HG03571 (cell line): ENCODE data around the gene PLCG2.
"Not testable (repeated sequence)": the region's sequence is repeated elsewhere in the genome, so short reads cannot be mapped to it uniquely, and the experiment has no call there.

ENCODE experiments used
- ATAC-seq: cut with Tn5 transposase; IDR thresholded peaks from one replicate; pipeline ENCODE4 v1.9.1; 2021; ENCODE audit not compliant: unreplicated experiment

Gene PLCG2

GRCh38 chr16:81787659-81788058, 8.6 kb downstream of the PLCG2 start:
- ATAC-seq: no peak

DNA sequence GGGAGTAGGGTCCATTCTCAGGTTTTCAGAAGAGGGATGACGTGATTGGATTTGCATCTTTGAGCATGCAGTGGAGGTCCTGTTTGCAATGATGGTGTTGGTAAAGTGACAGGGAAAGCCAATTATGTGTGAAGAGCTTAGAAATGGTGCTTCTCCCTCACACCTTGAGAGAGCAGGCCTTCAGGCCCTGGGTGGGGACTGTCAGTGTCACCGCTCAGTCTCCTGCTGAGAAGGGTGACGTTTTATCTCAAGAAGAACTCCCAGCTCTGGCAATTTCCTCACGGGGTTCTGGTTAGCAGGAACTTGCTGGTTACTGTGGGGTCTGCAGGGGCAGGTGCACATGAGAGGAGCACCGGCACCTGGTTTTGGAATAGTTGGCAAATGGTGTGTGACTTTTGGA, 11.2 kb downstream of the PLCG2 start:
- ATAC-seq: no peak

GRCh38 chr16:81790830-81791435, 11.8 kb downstream of the PLCG2 start:
- ATAC-seq: no peak

DNA sequence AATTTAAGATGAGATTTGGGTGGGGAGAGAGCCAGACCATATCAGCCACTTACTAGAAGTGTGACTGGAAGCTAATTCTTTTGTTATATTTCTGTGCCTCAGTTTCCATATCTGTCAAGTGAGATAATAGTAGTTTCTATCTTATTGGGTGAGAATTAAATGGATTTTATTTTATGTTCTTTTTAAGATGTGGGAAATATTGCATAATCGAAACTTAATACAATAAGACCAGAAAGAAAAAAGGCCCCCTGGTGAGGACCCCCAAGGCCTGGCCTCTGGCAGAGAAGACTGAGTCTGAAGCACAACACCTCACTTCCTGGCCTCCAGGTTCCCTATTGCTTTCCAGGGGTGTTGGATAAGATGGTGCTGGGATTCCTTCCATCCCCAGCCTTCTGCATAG, 13.7 kb downstream of the PLCG2 start:
- ATAC-seq: no peak

DNA sequence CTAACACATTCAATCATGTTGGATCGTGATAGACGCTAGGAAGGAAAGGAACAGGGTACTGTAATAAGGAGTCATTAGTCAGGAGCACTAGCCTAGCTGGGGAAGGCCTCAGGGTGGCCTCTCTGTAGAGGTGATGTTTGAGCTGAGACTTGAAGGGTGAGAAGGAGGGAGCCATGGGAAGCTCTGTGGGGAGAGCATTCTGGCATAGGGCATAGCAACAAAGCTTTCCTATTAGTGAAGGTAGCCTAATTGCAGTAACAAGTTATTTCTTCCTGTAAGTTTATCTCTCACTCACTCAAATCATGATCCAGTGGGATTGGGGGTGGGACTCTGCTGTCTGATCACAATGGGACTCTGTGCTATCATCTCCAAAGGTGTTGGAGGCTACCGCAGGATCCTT, 16.1 kb downstream of the PLCG2 start:
- no peak for ATAC-seq

GRCh38 chr16:81796035-81796434, 16.9 kb downstream of the PLCG2 start:
- ATAC-seq: no peak

- ATAC-seq: no peak
Measured at GRCh38 chr16:81796583-81797346, 17.7 kb downstream of the PLCG2 start.

DNA sequence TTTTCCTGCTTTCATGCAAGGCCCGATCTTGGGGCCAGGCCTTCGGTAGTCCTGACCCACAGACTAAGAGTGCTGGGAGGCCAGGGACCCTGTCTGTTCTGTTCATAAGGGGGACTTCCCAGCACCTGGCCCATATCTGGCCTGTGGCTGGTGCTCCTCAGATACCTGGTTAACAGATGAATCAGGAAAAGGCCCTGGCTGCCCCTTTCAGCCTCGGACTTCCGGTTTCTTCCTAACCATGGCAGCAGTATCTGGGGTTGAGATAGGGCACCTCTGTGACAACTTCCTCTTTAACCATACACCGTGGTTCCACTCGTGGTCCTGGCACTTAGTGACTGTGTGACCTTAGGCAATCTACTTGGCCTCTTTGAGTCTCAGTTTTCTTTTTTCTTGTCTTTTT, 18.4 kb downstream of the PLCG2 start:
- peak; percentile 55 for ATAC-seq

DNA sequence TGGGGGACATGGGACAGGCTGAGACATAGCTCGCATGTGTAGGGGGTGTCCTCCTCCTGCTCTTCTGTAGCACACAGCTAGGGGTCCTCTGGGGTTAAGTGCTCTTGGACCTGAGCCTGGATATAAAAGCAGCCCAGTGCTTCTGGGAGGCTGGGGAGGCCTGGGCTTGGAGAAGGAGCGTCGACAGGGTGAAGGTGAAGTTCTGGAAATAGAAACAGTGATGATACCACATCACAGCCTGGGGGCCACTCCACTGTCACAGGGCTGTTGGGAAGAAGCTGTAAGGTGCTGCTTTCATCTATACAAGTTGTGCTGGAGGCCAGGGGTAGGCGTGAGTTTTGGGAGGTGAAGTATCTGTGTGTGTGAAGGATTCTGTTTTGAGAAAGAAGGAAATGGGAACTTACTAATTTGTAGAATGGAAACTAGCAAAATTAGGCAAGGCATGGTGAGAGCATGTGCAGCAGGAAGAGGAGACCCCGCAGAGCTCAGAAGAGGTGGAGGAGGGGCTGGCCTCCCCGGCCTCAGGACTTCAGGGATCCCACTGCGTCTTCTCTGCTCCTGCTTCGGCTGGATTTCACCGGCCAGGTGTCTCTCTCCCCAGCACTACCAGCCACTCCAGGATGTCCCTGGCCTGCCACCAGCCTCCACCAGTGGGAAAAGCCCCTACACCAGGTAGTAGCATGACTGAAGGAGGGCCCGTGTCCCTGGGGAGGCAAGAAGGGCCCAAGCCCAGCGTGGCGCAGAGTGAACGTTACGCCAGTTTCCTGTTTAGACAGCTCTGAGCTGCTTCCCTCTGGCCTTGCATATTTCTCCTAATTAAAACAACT, 19.4 kb downstream of the PLCG2 start:
- ATAC-seq: peak; percentile 41

DNA sequence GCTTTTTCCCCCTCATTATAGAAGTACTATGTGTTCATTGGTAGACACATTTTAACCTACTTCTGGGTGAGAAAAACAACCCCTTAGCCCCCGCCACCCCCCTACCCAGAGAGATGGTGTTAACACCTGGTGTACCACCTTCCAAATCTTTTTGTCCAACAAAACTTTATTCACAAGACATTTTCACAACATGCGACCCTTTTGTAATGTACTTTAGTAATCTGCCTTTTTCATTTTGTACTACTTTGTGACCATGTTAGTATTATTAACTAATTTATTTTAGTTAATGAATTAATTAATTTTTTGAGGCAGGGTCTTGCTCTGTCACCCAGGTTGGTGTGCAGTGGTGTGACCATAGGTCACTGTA, 20.0 kb downstream of the PLCG2 start:
- no peak for ATAC-seq

DNA sequence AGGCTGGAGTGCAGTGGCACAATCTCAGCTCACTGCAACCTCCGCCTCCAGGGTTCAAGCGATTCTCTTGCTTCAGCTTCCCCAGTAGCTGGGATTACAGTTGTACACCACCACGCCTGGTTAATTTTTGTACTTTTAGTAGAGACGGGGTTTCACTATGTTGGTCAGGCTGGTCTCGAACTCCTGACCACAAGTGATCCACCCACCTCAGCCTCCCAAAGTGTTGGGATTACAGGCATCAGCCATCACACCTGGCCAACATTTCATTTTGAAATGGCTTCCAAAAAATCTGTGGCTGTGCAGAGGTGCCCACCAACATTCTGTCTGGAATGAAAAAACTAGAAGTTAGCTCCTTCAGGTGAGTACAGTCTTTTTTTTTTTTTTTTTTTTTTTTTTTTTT, 22.6 kb downstream of the PLCG2 start:
- ATAC-seq: not testable (repeated sequence)

GRCh38 chr16:81803332-81803731, 24.2 kb downstream of the PLCG2 start:
- ATAC-seq: no peak

GRCh38 chr16:81804134-81804610, 25.1 kb downstream of the PLCG2 start:
- peak; percentile 28 for ATAC-seq

DNA sequence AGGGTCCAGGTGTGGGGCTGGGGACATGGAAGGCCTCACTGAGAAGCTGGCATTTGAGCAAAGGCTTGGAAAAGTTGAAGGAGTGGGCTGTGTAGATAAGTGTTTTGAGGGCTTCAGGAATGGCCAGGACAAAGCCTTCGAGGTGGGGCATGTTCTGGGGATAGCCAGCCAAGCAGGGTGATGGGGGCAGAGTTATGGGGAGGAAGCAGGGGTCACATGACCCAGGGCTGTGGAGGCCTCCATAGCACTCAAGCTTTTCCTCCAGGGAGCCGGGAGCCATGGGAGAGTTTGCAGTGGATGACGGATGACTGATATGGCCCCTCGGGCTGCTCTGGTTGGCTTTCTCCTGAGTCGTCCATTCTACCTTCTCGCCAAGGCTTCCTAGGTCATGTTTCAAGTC, 27.6 kb downstream of the PLCG2 start:
- ATAC-seq: no peak

DNA sequence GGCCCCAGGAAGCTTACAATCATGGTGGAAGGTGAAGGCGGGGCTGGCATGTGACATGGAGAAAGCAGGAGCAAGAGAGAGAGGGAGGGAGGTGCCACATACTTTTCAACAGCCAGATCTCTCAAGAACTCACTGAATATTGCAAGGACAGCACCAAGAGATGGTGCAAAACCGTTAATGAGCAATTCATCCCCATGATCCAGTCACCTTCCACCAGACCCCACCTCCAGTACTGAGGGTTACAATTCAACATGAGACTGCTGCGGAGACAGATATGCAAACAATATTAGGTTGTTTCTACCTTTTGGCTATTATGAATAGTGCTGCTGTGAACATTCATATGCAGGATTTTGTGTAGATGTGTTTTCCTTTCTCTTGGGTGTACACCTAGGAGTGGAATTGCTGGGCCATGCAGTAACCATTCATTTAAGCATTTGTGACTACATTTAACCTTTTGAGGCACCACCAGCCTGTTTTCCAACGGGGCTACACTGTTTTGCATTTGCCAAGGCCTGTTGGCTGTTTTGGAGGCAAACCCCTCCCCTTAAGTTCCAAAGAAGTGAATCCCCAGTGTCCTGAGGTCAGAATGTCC, 28.8 kb downstream of the PLCG2 start:
- ATAC-seq: no peak

DNA sequence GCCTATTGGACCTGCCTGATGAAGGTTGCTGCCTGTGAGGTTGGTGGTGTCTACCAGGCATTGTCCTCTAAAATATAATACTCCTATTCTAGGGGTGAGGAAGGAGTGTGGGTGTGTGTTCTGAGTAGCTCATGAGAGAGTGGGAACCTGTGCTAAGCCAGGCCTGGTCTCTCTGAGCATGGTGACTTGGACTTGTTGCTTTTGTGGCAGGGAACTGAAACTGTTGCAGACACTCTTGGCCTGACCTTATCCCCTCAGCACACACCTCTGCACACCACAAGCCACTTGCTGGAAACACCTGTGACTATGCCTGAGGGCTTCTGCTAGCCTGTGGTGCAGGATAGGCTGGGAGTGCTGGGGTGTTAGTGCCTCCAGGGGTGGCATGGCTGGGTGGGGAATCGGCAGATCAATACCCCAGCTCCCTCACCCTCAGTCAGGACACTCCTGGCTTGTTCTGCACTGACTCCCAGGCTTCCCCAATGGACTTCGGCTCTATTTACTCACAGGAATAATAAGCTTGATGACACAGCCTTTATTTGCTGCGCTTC, 29.9 kb downstream of the PLCG2 start:
- ATAC-seq: peak; percentile 57

DNA sequence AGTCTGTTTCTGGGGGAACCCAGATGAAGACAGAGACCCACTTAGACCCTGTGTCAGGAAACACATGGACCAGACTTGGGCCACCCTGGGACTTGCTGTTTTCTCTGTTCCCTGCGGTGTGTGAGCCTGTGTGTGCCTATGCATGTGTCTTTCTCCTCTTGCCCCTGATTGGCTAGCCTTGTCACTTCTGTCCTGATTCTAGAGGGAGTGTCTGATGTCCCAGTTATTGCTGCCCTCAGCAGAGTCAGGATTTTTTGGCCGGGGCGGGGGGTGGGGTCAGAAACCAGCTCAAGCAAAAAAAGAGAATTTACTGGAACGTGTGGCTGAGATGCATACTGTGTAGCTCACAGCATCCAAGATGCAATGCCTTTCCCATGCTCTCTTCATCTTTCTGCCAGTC, 30.5 kb downstream of the PLCG2 start:
- ATAC-seq: no peak

GRCh38 chr16:81810361-81810760, 31.3 kb downstream of the PLCG2 start:
- no peak for ATAC-seq

DNA sequence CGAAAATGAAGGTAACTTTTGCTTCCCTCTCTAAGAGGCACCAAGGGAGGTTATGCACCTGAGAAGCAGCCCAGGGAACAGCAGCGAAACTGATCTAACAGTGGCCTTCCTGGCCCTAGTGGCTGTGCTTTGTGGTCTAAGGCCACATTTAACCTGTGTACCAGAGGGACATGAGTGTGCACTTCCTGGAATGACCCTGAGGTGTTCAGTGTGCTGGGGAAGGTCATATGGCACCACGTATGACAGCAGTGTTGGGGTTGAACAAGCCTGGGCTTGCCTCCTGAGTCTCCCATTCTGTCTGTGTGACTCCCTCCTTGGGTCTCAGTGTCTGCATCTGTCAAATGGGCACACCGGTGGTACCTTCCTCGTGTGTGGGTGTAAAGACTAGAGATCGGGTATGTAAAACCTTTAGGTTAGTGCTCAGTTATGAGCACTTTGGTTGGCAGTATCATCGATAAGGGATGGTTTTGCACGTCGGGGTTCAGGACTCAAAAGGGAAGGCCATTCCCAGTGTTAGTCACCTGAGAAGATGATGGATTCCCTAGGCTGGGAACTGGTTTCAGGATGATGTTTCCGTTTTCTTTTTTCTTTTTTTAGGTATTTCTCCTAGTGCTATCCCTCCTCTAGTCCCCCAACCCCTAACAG, 31.9 kb downstream of the PLCG2 start:
- ATAC-seq: peak; percentile 25

- no peak for ATAC-seq
Measured at GRCh38 chr16:81813648-81814047, 34.6 kb downstream of the PLCG2 start.
